ENCODE results near the gene RAB3C.
"Not testable (repeated sequence)": the region's sequence is repeated elsewhere in the genome, so short reads cannot be mapped to it uniquely, and the experiment has no call there.

Gene RAB3C

DNA sequence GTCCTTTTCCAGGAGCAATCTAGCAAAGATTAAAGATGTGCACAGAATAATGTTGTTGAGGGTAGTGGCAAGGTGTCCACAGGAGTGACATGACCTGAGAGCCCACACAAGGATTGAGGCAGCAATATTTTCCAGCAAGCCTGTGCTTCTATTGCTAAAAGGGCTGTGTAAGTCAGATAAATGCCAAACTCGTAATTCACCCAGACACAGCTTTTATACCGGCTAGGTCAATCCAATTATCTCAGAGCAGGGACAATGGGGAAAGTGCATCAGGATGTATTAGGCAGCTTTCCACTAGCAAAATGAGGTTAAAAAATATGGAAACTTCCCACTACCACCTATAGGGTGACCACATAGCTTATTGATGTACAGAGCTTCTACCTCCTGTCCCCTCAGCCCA, 34.8 kb upstream of the RAB3C start:
- Histone ChIP-seq H3K9ac (ENCODE audit: low read depth, low read length, poor library complexity, severe bottlenecking) (no peak overlapping the region), H3F3A (ENCODE audit: low read depth) (no peaks in the 10 kb centered on the region), H2AFZ (ENCODE audit: low read length) (no peak overlapping the region), H4K20me1 (ENCODE audit: insufficient read depth, low read length, poor library complexity, severe bottlenecking) (no peaks in the 10 kb centered on the region), H3K9me2 (replicated peaks; ENCODE audit: low read depth, low read length) (no peaks in the 10 kb centered on the region), H3K4me2 (ENCODE audit: low read depth, low read length, poor library complexity, severe bottlenecking) (no peak overlapping the region), H3K4me3 (ENCODE audit: low read length, poor library complexity, severe bottlenecking) (no peak overlapping the region), H3K79me2 (ENCODE audit: insufficient read depth, low read length) (no peaks in the 10 kb centered on the region), H3K36me3 (ENCODE audit: insufficient read depth, low read length) (no peaks in the 10 kb centered on the region), H3K9me3 (ENCODE audit: insufficient read depth, low read depth, low read length) (no peaks in the 10 kb centered on the region), H3K4me1 (ENCODE audit: insufficient read depth, low read length, poor library complexity, severe bottlenecking) (peaks cover 7% of the 10 kb centered on the region), H3K27me3 (ENCODE audit: insufficient read depth, low read length, poor library complexity, severe bottlenecking) (no peaks in the 10 kb centered on the region)
- TF ChIP-seq, protein P1, sequence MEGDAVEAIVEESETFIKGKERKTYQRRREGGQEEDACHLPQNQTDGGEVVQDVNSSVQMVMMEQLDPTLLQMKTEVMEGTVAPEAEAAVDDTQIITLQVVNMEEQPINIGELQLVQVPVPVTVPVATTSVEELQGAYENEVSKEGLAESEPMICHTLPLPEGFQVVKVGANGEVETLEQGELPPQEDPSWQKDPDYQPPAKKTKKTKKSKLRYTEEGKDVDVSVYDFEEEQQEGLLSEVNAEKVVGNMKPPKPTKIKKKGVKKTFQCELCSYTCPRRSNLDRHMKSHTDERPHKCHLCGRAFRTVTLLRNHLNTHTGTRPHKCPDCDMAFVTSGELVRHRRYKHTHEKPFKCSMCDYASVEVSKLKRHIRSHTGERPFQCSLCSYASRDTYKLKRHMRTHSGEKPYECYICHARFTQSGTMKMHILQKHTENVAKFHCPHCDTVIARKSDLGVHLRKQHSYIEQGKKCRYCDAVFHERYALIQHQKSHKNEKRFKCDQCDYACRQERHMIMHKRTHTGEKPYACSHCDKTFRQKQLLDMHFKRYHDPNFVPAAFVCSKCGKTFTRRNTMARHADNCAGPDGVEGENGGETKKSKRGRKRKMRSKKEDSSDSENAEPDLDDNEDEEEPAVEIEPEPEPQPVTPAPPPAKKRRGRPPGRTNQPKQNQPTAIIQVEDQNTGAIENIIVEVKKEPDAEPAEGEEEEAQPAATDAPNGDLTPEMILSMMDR (conservative IDR thresholded peaks at IDR 0.05; ENCODE audit: low read length): no peak
- TF ChIP-seq EZH2phosphoT487 (IDR thresholded peaks at IDR 0.05; ENCODE audit: borderline replicate concordance): no peak

DNA sequence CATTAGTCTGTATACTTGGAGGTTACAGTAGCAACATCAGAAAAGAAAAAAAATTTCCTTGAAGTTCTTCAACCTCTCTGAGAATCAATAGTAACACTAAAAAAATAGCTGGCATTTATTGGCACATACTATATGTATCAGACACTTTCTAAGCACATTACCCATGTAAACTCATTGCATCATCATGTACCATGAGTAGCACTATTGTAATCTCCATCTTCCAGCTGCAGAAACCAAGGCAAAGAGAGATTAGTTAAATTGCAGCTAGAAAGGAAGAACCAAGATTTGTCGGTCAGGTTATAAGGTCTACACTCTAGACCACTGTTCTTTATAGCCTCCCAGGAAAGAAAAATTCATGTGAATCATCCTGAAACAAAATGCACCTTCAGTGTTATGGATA, 31.4 kb upstream of the RAB3C start:
- no peak overlapping the region for H3K4me3 ChIP-seq (ENCODE audit: low read length, poor library complexity, severe bottlenecking)
- no peak overlapping the region for H3K9ac ChIP-seq (ENCODE audit: low read depth, low read length, poor library complexity, severe bottlenecking)
- H3K36me3 ChIP-seq (ENCODE audit: insufficient read depth, low read length): no peaks in the 10 kb centered on the region
- no peak overlapping the region for H3K4me2 ChIP-seq (ENCODE audit: low read depth, low read length, poor library complexity, severe bottlenecking)
- no peaks in the 10 kb centered on the region for H3K9me3 ChIP-seq (ENCODE audit: insufficient read depth, low read depth, low read length)
- H3K27me3 ChIP-seq (ENCODE audit: insufficient read depth, low read length, poor library complexity, severe bottlenecking): no peaks in the 10 kb centered on the region
- no peaks in the 10 kb centered on the region for H4K20me1 ChIP-seq (ENCODE audit: insufficient read depth, low read length, poor library complexity, severe bottlenecking)
- no peak for TF ChIP-seq EZH2phosphoT487 (IDR thresholded peaks at IDR 0.05; ENCODE audit: borderline replicate concordance)
- TF ChIP-seq, protein P1 (conservative IDR thresholded peaks at IDR 0.05; ENCODE audit: low read length): no peak
- H2AFZ ChIP-seq (ENCODE audit: low read length): no peak overlapping the region
- H3K79me2 ChIP-seq (ENCODE audit: insufficient read depth, low read length): no peaks in the 10 kb centered on the region
- H3F3A ChIP-seq (ENCODE audit: low read depth): no peaks in the 10 kb centered on the region
- no peaks in the 10 kb centered on the region for H3K9me2 ChIP-seq (replicated peaks; ENCODE audit: low read depth, low read length)
- H3K4me1 ChIP-seq (ENCODE audit: insufficient read depth, low read length, poor library complexity, severe bottlenecking): peaks cover 1% of the 10 kb centered on the region

DNA sequence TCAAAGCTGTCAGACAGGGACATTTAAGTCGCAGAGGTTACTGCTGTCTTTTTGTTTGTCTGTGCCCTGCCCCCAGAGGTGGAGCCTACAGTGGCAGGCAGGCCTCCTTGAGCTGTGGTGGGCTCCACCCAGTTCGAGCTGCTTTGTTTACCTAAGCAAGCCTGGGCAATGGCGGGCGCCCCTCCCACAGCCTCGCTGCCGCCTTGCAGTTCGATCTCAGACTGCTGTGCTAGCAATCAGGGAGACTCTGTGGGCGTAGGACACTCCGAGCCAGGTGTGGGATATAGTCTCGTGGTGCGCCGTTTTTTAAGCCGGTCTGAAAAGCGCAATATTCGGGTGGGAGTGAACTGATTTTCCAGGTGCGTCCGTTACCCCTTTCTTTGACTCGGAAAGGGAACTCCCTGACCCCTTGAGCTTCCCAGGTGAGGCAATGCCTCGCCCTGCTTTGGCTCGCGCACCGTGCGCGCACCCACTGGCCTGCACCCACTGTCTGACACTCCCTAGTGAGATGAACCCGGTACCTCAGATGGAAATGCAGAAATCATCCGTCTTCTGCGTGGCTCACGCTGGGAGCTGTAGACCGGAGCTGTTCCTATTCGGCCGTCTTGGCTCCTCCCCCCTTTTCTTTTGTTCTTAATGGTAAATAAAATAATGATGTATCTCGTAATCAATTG, 25.1 kb upstream of the RAB3C start:
- H3K9me3 ChIP-seq (ENCODE audit: insufficient read depth, low read depth, low read length); H3K27me3 ChIP-seq (ENCODE audit: insufficient read depth, low read length, poor library complexity, severe bottlenecking); H3K9ac ChIP-seq (ENCODE audit: low read depth, low read length, poor library complexity, severe bottlenecking); H3K9me2 ChIP-seq (replicated peaks; ENCODE audit: low read depth, low read length); H3K4me3 ChIP-seq (ENCODE audit: low read length, poor library complexity, severe bottlenecking); H3K36me3 ChIP-seq (ENCODE audit: insufficient read depth, low read length); H4K20me1 ChIP-seq (ENCODE audit: insufficient read depth, low read length, poor library complexity, severe bottlenecking); H3K79me2 ChIP-seq (ENCODE audit: insufficient read depth, low read length); H3K4me1 ChIP-seq (ENCODE audit: insufficient read depth, low read length, poor library complexity, severe bottlenecking); H3F3A ChIP-seq (ENCODE audit: low read depth); H2AFZ ChIP-seq (ENCODE audit: low read length); H3K4me2 ChIP-seq (ENCODE audit: low read depth, low read length, poor library complexity, severe bottlenecking): not testable (repeated sequence)

DNA sequence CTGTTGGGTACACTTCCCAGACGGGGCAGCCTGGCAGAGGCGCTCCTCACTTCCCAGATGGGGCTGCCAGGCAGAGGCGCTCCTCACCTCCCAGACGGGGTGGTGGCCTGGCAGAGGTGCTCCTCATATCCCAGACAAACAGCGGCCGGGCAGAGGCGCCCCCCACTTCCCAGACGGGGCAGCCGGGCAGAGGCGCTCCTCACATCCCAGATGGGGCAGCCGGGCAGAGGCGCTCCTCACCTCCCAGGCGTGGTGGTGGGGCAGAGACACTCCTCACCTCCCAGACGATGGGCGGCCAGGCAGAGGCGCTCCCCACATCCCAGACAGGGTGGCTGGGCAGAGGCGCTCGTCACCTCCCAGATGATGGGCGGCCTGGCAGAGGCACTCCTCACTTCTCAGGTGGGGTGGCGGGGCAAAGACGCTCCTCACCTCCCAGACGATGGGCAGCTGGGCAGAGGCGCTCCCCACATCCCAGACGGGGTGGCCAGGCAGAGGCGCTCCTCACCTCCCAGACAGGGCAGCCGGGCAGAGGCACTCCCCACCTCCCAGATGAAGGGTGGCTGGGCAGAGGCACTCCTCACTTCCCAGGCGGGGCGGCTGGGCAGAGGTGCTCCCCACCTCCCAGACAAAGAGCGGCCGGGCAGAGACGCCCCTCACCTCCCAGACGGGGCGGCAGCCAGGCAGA, 19.7 kb upstream of the RAB3C start:
- not testable (repeated sequence) for H3K9me2 ChIP-seq (replicated peaks; ENCODE audit: low read depth, low read length); H3K9me3 ChIP-seq (ENCODE audit: insufficient read depth, low read depth, low read length); H3F3A ChIP-seq (ENCODE audit: low read depth); H3K79me2 ChIP-seq (ENCODE audit: insufficient read depth, low read length); H3K36me3 ChIP-seq (ENCODE audit: insufficient read depth, low read length); H3K4me3 ChIP-seq (ENCODE audit: low read length, poor library complexity, severe bottlenecking); H3K27me3 ChIP-seq (ENCODE audit: insufficient read depth, low read length, poor library complexity, severe bottlenecking); H3K9ac ChIP-seq (ENCODE audit: low read depth, low read length, poor library complexity, severe bottlenecking); H3K4me2 ChIP-seq (ENCODE audit: low read depth, low read length, poor library complexity, severe bottlenecking); H4K20me1 ChIP-seq (ENCODE audit: insufficient read depth, low read length, poor library complexity, severe bottlenecking); H2AFZ ChIP-seq (ENCODE audit: low read length)
- peaks cover 10% of the 10 kb centered on the region for H3K4me1 ChIP-seq (ENCODE audit: insufficient read depth, low read length, poor library complexity, severe bottlenecking)

DNA sequence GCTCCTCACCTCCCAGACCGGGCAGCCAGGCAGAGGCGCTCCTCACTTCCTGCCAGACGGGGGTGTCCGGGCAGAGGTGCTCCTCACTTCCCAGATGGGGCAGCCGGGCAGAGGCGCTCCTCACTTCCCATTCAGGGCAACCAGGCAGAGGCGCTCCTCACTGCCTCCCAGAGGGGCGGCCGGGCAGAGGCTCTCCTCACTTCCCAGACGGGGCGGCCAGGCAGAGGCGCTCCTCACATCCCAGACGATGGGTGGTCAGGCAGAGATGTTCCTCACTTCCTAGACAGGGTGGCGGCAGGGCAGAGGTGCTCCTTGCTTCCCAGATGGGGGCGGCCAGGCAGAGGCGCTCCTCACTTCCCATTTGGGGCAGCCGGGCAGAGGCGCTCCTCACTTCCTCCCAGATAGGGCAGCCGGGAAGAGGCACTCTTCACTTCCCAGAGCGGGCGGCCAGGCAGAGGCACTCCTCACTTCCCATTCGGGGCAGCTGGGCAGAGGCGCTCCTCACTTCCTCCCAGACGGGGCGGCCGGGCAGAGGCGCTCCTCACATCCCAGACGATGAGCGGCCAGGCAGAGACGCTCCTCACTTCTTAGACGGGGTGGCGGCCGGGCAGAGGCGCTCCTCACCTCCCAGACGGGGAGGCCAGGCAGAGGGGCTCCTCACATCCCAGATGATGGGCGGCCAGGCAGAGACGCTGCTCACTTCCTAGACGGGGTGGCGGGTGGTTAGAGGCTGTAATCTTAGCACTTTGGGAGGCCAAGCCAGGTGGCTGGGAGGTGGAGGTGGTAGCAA, 18.6 kb upstream of the RAB3C start:
- not testable (repeated sequence) for H3K27me3 ChIP-seq (ENCODE audit: insufficient read depth, low read length, poor library complexity, severe bottlenecking); H3K9me3 ChIP-seq (ENCODE audit: insufficient read depth, low read depth, low read length); H2AFZ ChIP-seq (ENCODE audit: low read length)

More for the DNA sequence above, 18.6 kb upstream of the RAB3C start:
- not testable (repeated sequence) for H3K36me3 ChIP-seq (ENCODE audit: insufficient read depth, low read length); H3K9ac ChIP-seq (ENCODE audit: low read depth, low read length, poor library complexity, severe bottlenecking); H3K79me2 ChIP-seq (ENCODE audit: insufficient read depth, low read length); H3K4me3 ChIP-seq (ENCODE audit: low read length, poor library complexity, severe bottlenecking); H3F3A ChIP-seq (ENCODE audit: low read depth); H3K4me2 ChIP-seq (ENCODE audit: low read depth, low read length, poor library complexity, severe bottlenecking); H4K20me1 ChIP-seq (ENCODE audit: insufficient read depth, low read length, poor library complexity, severe bottlenecking); H3K9me2 ChIP-seq (replicated peaks; ENCODE audit: low read depth, low read length)
- H3K4me1 ChIP-seq (ENCODE audit: insufficient read depth, low read length, poor library complexity, severe bottlenecking): peaks cover 10% of the 10 kb centered on the region
